ENCODE data around the gene RHOH. TPM values are rescaled to one million over a fixed set of nuclear protein-coding genes. Genes with fewer than 3 reads are reported as not detected.

RHOH gene
- total RNA-seq, 4 donors from 2014 or later = 0.26 TPM; not detected in 3

- ATAC-seq (no peak), DNase-seq (no peak)
- Histone ChIP-seq H3K9me3 (no peaks in the 10 kb centered on the region), H3K36me3 (no peaks in the 10 kb centered on the region), H3K4me3 (no peak overlapping the region), H3K4me1 (no peaks in the 10 kb centered on the region), H3K27ac (no peak overlapping the region), H3K27me3 (no peaks in the 10 kb centered on the region)
- intact Hi-C loops (cut with DNase I; ENCODE audit: low total_unique reads) = no loop called here
- TF ChIP-seq, protein P1, sequence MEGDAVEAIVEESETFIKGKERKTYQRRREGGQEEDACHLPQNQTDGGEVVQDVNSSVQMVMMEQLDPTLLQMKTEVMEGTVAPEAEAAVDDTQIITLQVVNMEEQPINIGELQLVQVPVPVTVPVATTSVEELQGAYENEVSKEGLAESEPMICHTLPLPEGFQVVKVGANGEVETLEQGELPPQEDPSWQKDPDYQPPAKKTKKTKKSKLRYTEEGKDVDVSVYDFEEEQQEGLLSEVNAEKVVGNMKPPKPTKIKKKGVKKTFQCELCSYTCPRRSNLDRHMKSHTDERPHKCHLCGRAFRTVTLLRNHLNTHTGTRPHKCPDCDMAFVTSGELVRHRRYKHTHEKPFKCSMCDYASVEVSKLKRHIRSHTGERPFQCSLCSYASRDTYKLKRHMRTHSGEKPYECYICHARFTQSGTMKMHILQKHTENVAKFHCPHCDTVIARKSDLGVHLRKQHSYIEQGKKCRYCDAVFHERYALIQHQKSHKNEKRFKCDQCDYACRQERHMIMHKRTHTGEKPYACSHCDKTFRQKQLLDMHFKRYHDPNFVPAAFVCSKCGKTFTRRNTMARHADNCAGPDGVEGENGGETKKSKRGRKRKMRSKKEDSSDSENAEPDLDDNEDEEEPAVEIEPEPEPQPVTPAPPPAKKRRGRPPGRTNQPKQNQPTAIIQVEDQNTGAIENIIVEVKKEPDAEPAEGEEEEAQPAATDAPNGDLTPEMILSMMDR (IDR thresholded peaks at IDR 0.05 in 4 of 5, conservative IDR thresholded peaks at IDR 0.05 in 1 of 5) = no peak
- TF ChIP-seq POLR2A (IDR thresholded peaks at IDR 0.05) = no peak
- in situ Hi-C loops (cut with MboI; ENCODE audit: low sequenced_read_pairs in 4 of 4) = no loop called here
These were observed 559 bp upstream of the RHOH start for GRCh38 chr4:40196272-40196671.

DNA sequence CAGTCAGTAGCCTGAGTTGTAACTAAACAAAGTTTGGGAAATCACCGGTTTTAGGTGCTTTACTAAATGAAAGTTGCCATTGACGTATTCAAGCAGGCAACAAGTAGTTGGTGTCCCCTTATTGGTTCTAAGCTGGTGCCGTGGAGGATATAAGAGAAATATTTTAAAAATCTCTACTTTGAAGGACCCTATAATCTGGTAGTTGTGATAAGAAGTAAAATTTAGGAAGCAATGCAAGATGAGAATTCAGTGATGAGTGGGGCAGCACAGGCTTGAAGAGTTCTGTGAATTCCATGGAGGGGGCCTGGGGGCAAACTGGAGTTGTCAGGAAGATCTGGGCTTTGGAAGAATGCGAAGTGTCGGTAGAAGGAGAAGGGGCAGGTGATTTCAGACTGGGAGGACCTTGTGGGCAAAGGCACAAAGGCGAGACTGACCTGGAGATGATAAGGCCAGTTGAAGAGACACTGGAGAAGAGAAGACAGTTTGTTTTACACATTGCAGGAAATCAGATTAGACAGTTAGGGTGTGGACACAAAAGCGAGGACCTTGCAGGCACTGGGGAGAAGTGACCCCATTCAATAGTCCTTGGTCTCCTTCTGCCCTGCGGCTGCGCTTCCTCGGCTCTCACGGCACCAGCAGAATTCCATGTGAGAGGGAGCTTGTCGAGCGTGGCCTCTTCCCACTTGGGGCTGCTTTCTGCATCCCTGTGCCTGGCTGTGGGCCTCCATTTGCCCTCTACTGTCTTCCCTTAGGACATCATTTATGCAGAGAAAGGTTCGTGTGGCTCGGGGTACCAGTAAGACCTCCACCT lies 1.3 kb downstream of the RHOH start:
- Histone ChIP-seq H3K9me3 (no peaks in the 10 kb centered on the region), H3K36me3 (no peaks in the 10 kb centered on the region), H3K27ac (no peak overlapping the region), H3K4me3 (peak overlapping the region in 1 of 4 donors; percentile 7), H3K27me3 (no peaks in the 10 kb centered on the region), H3K4me1 (no peaks in the 10 kb centered on the region)
- no peak for TF ChIP-seq POLR2A (IDR thresholded peaks at IDR 0.05)
- TF ChIP-seq, protein P1 (IDR thresholded peaks at IDR 0.05 in 4 of 5, conservative IDR thresholded peaks at IDR 0.05 in 1 of 5) = no peak
- intact Hi-C loops (cut with DNase I; ENCODE audit: low total_unique reads) (no loop called here), in situ Hi-C loops (cut with MboI; ENCODE audit: low sequenced_read_pairs in 4 of 4) (no loop called here)
- ATAC-seq = no peak
- no peak for DNase-seq

- in situ Hi-C loops (cut with MboI; ENCODE audit: low sequenced_read_pairs in 4 of 4) (no loop called here), intact Hi-C loops (cut with DNase I; ENCODE audit: low total_unique reads) (no loop called here)
- no peak overlapping the region for H3K27ac ChIP-seq
- DNase-seq (no peak), ATAC-seq (no peak)
- H3K4me1 ChIP-seq = no peaks in the 10 kb centered on the region
- no peaks in the 10 kb centered on the region for H3K36me3 ChIP-seq
- no peaks in the 10 kb centered on the region for H3K9me3 ChIP-seq
- H3K27me3 ChIP-seq = no peaks in the 10 kb centered on the region
- TF ChIP-seq, protein P1 (IDR thresholded peaks at IDR 0.05 in 4 of 5, conservative IDR thresholded peaks at IDR 0.05 in 1 of 5) = no peak
- TF ChIP-seq POLR2A (IDR thresholded peaks at IDR 0.05) = no peak
- H3K4me3 ChIP-seq = no peak overlapping the region
These were observed 2.4 kb downstream of the RHOH start for GRCh38 chr4:40199179-40199670.

- intact Hi-C loops (cut with DNase I; ENCODE audit: low total_unique reads) (no loop called here), in situ Hi-C loops (cut with MboI; ENCODE audit: low sequenced_read_pairs in 4 of 4) (no loop called here)
- Histone ChIP-seq H3K4me3 (no peak overlapping the region), H3K36me3 (no peaks in the 10 kb centered on the region), H3K27me3 (no peaks in the 10 kb centered on the region), H3K9me3 (no peaks in the 10 kb centered on the region), H3K27ac (no peak overlapping the region), H3K4me1 (no peaks in the 10 kb centered on the region)
- DNase-seq (no peak), ATAC-seq (no peak)
- TF ChIP-seq, protein P1 (IDR thresholded peaks at IDR 0.05 in 4 of 5, conservative IDR thresholded peaks at IDR 0.05 in 1 of 5) = no peak
- no peak for TF ChIP-seq POLR2A (IDR thresholded peaks at IDR 0.05)
These were observed 3.4 kb downstream of the RHOH start for GRCh38 chr4:40199999-40200874.
